GM19238 (cell line): ENCODE data around the gene TPM2.

Experiments
- DNase-seq: peaks from one replicate; pipeline ENCODE4 v3.0.0; 2011; ENCODE audit warnings: low spot score; ENCODE audit not compliant: insufficient read length

Gene TPM2

DNA sequence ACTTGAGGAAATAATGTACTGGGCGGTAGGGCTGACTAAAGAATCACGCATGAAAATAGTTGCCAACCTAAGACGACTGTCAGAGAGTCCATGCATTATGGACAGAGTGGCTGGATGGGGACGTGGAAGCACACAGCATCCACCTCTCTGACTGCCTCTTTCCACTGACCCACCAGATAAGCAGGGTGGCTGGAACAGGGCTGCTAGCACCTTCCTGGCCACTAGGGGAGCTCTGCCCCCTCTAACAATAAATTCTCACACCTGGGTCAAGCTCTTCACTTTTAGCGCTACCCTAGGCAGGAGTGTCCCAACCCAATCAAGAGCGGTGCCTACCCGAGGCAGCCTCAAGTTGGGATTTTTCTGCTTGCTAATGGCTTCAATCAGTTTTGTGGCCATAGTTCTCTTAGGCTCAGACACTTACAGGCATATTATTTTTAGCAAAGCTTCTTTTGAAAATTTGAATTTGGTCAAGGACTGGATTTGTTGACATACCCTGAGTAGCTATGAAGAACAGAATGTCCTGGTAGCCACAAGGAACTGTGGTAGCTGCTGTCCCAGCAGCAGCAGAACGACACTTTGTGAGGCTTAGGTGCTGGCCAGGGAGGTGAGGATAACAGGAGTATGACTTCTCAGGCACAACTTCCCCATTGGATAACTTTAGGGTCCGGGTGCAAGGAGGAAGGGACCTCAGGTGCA is 6.9 kb upstream of the TPM2 start:
- peak; percentile 71 for DNase-seq

GRCh38 chr9:35695943-35696401 is 6.2 kb upstream of the TPM2 start:
- no peak for DNase-seq

GRCh38 chr9:35691757-35692301 is 2.1 kb upstream of the TPM2 start:
- no peak for DNase-seq

DNA sequence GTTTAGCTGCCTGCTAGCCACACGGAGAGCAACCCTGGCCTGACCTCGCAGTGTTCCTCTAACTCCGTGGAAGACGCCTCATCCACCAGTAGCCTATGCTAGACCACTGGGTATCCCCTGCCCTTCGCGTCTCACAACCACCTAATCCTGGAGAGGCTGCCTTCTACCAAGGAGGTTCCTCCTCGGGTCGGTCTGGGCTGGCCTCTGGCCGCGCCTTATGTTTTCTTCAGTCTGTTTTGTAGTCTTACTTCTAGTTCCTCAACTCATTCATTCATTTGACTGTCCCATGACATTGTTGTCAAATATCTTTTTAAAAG is 1.6 kb upstream of the TPM2 start:
- no peak for DNase-seq

DNA sequence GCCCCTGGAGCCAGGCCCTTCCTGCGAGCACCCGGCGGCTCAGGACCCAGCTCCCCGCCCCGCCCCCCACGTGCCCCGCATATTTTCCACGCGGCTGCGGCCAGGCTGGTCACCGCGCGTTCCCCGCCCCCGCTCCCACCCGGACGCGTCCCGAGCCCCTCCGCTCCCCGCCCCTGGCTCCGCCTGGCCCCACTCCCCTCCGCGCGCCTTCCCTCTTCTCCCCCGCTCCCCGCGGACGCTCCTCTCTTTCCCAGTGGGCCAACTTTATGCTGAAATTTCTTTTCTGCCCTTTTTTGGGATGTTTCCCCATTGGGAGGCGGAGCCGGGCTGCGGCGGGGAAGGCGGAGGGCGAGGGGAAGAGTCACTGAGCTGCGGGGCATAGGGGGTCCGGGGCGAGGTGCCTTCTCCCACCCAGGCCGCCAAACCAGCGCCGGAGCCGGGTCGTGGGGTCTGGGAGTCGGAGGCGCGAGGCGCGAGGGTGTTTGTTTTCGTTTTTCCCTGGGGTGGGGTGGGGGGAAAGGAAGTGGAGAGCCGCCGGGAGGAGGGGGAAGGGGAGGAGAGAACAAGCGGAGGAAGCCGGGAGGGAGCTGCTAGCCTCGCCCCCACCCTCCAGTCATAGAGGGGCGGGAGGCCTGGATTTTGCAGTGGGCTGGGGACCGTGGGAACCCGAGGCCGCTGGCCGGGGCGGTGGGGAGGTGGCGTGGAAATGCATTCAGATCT is 1.0 kb upstream of the TPM2 start:
- DNase-seq, result peak; percentile 47

GRCh38 chr9:35690294-35690613 is 529 bp upstream of the TPM2 start:
- no peak for DNase-seq

GRCh38 chr9:35688558-35689541 is 875 bp downstream of the TPM2 start:
- DNase-seq, result no peak

GRCh38 chr9:35687972-35688557 is 1.7 kb downstream of the TPM2 start:
- no peak for DNase-seq

DNA sequence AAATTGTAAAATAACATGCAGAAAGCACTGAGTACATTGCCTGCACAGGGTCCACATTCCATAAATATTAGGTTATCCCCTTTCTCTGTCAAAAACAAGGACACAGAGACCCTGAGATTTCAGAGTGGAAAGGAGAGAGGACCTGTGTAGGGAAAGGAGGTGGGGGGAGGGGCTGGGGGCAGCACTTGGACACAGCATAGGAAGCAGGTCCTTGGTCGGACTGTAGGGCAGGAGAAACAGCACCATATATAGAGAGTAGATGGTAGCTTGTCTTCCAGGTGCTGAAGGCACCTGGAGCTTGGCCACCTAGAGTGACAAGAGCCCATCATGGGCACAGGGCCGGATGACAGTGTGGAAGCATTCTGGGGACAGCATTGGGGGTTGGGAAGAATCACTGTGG is 2.4 kb downstream of the TPM2 start:
- no peak for DNase-seq

GRCh38 chr9:35686222-35687203 is 3.2 kb downstream of the TPM2 start:
- DNase-seq, result no peak

DNA sequence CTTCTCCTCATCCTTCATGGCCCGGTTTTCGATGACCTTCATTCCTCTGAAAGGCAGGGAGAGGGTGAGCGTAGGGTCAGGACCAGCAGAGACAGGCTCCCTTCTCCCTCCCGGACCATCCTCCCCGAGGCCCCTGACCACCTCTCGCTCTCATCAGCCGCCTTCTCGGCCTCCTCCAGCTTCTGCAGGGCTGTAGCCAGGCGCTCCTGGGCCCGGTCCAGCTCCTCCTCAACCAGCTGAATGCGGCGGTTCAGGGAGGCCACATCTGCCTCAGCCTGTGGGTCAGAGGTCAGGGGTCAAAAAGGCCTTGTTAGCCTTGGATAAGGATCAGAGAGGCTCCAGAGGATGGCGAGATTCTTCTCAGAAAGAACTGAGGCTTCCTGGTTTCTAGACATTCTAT is 4.2 kb downstream of the TPM2 start:
- DNase-seq, result no peak

DNA sequence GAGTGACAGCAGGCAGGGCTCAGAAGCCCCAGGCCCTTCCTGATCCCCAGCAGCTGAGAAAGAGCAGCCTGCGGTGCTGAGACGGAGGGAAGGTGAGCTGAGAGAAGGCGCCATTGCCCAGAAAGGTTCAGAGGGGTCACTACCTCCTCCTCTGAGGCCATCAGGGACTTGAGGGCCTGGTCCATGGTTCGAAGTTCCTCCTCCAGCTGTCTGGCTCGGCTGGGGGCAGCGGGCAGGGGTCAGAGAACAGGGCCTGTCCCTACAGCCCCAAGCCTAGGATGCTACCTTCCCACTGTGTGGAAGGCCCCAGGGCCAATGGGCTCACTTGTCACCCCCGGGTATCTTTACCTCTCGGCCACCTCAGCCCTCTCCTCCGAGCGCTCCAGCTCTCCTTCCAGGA is 4.8 kb downstream of the TPM2 start:
- no peak for DNase-seq

GRCh38 chr9:35683323-35683722 is 6.4 kb downstream of the TPM2 start:
- no peak for DNase-seq

DNA sequence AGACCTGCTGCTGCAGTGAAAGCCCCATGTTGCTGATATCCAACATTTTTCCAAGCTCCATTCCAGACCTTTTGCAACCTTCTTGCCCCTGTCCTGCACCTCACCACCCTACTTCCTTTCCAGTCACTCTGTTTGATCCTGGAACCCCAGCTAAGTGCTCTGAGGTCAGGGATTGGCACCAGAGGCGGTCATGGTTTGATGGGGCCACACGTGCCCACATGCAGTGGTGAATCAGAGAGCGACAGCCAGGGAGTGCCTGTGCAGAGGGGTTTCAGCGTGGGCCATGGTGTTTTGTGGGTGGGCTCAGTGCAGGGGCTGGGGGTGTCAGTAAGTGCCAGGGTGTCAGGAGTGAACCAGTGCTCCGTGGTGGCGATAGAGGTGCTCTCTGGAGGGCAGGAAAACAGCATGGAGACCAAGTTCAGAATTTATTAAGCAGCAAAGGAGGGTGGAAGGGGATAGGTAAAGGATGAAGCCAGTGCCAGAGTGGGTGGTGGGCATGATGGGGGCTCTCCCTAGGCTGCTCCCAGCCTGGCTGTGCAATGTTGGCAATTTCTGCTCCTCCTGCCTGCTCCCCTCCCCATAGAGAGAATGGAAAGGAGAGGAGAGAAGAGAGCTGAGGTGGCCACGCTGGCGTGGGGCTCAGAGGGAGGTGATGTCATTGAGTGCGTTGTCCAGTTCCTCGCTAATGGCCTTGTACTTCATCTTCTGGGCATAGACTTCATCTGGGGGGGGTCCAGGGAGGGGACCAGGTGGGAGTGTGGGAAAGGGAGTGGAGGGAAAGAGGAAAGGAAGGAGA is 7.0 kb downstream of the TPM2 start:
- no peak for DNase-seq

DNA sequence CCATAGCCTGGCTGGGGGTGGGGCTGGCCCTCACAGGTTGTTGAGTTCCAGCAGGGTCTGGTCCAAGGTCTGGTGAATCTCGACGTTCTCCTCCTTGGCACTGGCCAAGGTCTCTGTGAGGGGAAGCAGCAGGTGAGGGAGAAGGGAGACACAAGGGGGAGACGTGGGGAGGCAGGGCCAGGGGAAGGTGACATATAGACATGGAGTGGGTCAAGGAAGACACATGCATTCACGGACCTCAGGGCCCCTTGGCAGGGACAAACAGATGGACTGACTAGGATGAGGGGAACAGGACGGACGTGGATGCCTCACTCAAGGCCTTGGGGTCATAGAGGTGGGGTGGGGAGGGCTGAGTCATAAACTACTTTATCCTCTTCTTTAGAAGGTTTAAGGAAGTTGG is 7.7 kb downstream of the TPM2 start:
- no peak for DNase-seq

GRCh38 chr9:35681341-35682002 is 8.3 kb downstream of the TPM2 start:
- DNase-seq, result no peak

DNA sequence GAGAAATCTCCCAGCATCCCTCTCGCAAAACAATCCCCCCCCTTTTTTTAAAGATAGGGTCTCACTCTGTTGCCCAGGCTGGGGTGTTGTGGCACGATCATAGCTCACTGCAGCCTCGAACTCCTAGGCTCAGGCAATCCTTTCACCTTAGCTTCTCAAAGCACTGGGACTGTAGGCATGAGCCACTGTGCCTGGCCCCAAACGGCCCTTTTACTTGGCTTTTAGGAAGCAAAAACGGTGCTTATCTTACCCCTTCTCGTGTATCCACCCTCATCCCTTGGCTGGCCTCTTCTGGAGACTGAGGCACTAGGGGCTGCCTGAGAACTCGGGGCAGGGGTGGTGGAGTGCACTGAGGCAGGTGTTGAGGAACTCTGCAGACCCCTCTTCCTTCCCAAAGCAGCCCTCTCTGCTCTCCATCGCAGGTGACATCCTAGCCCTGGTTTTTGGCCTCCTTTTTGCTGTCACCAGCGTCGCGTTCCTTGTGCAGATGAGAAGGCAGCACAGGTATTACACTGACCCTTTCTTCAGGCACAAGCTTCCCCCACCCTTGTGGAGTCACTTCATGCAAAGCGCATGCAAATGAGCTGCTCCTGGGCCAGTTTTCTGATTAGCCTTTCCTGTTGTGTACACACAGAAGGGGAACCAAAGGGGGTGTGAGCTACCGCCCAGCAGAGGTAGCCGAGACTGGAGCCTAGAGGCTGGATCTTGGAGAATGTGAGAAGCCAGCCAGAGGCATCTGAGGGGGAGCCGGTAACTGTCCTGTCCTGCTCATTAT is 9.2 kb downstream of the TPM2 start:
- DNase-seq, result no peak

DNA sequence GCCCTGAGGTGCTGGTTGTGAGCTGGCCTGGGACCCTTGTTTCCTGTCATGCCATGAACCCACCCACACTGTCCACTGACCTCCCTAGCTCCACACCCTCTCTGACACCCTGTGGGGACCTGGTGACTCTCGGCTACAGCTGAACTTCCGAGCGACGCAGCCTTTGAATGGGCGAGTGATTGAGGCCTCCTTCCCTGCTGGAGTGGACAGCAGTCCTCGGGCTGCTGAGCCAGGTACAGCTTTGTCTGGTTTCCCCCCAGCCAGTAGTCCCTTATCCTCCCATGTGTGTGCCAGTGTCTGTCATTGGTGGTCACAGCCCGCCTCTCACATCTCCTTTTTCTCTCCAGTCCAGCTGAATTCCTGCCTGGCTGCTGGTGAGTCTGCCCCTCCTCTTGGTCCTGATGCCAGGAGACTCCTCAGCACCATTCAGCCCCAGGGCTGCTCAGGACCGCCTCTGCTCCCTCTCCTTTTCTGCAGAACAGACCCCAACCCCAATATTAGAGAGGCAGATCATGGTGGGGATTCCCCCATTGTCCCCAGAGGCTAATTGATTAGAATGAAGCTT is 9.9 kb downstream of the TPM2 start:
- no peak for DNase-seq
